ENCODE results near the gene ATP2B2. TPM values are rescaled to one million over a fixed set of nuclear protein-coding genes. Genes with fewer than 3 reads are reported as not detected.

Gene ATP2B2
- total and polyA plus RNA-seq, 10 of the 15 experiments (the other 5 are each of a cell fraction or from before 2014, with no cell fraction given): 0.04 TPM; not detected in 9

DNA sequence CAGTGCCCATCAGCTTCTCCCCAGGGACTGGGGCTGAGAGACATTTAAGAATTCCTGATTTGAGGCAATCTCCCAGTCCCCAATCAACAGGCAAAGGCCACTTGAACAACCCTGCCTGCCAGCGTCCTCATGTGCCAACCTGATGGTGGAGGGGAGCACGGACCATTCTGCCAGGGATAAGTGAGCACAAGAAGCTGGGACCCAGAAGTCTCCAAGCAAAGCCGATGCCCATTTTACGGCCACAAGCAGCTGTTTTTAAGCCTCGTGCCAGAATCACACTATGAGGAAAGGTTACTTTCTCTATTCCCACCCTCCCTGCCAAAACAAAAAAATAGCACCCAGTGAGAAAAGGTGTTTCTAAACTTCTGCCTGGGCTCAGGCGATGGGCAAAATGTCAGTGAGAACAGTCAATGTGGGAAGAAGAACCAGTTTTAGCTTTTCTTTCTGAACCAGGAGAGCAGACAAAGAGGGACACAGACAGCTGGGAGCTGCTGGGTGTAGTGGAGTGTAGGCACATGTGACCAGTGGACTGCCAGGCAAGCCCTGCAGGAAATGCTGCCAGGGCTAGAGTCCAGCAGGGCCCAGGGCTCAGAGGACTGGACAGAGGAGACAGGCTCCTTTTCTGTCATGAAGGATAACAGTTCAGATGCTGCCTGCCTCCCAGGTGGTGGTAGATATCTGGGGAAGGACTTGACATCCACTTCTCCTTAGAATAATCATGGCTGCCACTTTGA is 57.7 kb downstream of the ATP2B2 start:
- Histone ChIP-seq H2AFZ (ENCODE audit: control insufficient read depth, low read depth, low read length) (no peak overlapping the region), H3K4me3 (no peak overlapping the region), H3K79me2 (ENCODE audit: control insufficient read depth, insufficient read depth, low read length) (no peaks in the 10 kb centered on the region), H3K27me3 (replicated peaks in 1 of 2; ENCODE audit: control insufficient read depth in 2 of 2, insufficient read depth in 2 of 2, low read length in 1 of 2) (peaks cover 2 to 3% of the 10 kb centered on the region in 2 experiments; a peak in 3 of 4 replicates), H3K27ac (ENCODE audit: control insufficient read depth, insufficient read depth) (no peak overlapping the region), H3K4me2 (ENCODE audit: control insufficient read depth, insufficient read depth) (no peak overlapping the region), H4K20me1 (ENCODE audit: control insufficient read depth, insufficient read depth) (no peaks in the 10 kb centered on the region), H3K4me1 (ENCODE audit: control insufficient read depth, insufficient read depth, low read length) (no peaks in the 10 kb centered on the region), H3K9me3 (replicated peaks; ENCODE audit: control insufficient read depth, insufficient read depth, low read length) (no peaks in the 10 kb centered on the region), H3K9ac (ENCODE audit: control insufficient read depth, insufficient read depth, low read length) (no peak overlapping the region), H3K36me3 (ENCODE audit: control insufficient read depth in 2 of 2, insufficient read depth in 2 of 2, low read length in 1 of 2) (no peaks in the 10 kb centered on the region)
- WGBS (ENCODE audit: insufficient coverage, insufficient replicate concordance, low lambda C conversion rate, missing lambda C conversion rate): 34% methylated on average over 6 of the region's 6 CpGs
- CTCF ChIA-PET: interaction anchor here (0.9 to 1.6 kb wide), 2 partner anchors 11 to 14 kb away, joined by 3 to 6 read pairs; no protein-coding TSS in a partner anchor
- SMC1A ChIA-PET (ENCODE audit: uncharacterized antibody, unreplicated experiment): interaction anchor here (1.4 kb wide), 1 partner anchor 11 kb away, joined by 3 read pairs; no protein-coding TSS in a partner anchor
- no peak for FAIRE-seq
- POLR2A ChIA-PET: no interaction called here
- no peak for TF ChIP-seq TAF1 (IDR thresholded peaks at IDR 0.05; ENCODE audit: borderline replicate concordance, low read depth, low read length)
- no peak for TF ChIP-seq FOXM1 (IDR thresholded peaks at IDR 0.05; ENCODE audit: low read depth, low read length)
- TF ChIP-seq YBX1 (IDR thresholded peaks at IDR 0.05): no peak
- no peak for TF ChIP-seq MTA3 (IDR thresholded peaks at IDR 0.05; ENCODE audit: borderline replicate concordance, low read length)
- TF ChIP-seq EZH2 (IDR thresholded peaks at IDR 0.05; ENCODE audit: borderline replicate concordance, control insufficient read depth, low read depth, low read length): no peak
- no peak for TF ChIP-seq PRDM15 (CRISPR knock-in tag; IDR thresholded peaks at IDR 0.05)
- TF ChIP-seq, protein P1, sequence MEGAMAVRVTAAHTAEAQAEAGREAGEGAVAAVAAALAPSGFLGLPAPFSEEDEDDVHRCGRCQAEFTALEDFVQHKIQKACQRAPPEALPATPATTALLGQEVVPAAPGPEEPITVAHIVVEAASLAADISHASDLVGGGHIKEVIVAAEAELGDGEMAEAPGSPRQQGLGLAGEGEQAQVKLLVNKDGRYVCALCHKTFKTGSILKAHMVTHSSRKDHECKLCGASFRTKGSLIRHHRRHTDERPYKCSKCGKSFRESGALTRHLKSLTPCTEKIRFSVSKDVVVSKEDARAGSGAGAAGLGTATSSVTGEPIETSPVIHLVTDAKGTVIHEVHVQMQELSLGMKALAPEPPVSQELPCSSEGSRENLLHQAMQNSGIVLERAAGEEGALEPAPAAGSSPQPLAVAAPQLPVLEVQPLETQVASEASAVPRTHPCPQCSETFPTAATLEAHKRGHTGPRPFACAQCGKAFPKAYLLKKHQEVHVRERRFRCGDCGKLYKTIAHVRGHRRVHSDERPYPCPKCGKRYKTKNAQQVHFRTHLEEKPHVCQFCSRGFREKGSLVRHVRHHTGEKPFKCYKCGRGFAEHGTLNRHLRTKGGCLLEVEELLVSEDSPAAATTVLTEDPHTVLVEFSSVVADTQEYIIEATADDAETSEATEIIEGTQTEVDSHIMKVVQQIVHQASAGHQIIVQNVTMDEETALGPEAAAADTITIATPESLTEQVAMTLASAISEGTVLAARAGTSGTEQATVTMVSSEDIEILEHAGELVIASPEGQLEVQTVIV (IDR thresholded peaks at IDR 0.05; ENCODE audit: borderline replicate concordance, partially characterized antibody): no peak
- no peak for TF ChIP-seq JUND (IDR thresholded peaks at IDR 0.05; ENCODE audit: low read depth, low read length)
- no peak for TF ChIP-seq CBFB (IDR thresholded peaks at IDR 0.05; ENCODE audit: low read depth)
- intact Hi-C loops (cut with micrococcal nuclease; ENCODE audit: unreplicated experiment) (no loop called here), in situ Hi-C loops (cut with MboI) (no loop called here)
- RAD21 ChIA-PET (ENCODE audit: unreplicated experiment): no interaction called here
- BruUV-seq (replicated peaks): no TSS peak
- no peak for ATAC-seq
- no peak for DNase-seq (ENCODE audit: low read depth, low spot score)
